GM12878 (cell line): ENCODE results near the gene MAP3K10. TPM values are rescaled to one million over a fixed set of nuclear protein-coding genes. Genes with fewer than 3 reads are reported as not detected.

Source experiments
- ATAC-seq: fragments of 200-7000 bp; cut with Tn5 transposase; 3 replicates; pipeline ENCODE4 v1.9.1; 2020; ENCODE audit warnings: mild to moderate bottlenecking, moderate library complexity
- BruUV-seq: library from RNA; stranded (reverse); fragments of 400-500 nt; replicated peaks from 2 replicates; lab custom pipeline; 2021; lab: Mats Ljungman, UMichigan
- CTCF ChIA-PET: fragments of 300-600 bp; sonication (Branson Sonifier 250); formaldehyde crosslinking; extraction: SDS; loops from one replicate; lab custom pipeline; 2021; ENCODE audit warnings: inconsistent platforms; lab: Yijun Ruan, JAX
- POLR2A ChIA-PET: fragments of 350-600 bp; formaldehyde crosslinking; extraction: SDS; loops from one replicate; lab custom pipeline; 2021; ENCODE audit warnings: inconsistent platforms; lab: Charles Lee
- RAD21 ChIA-PET: fragments of 300-600 bp; sonication (Branson Sonifier 250); formaldehyde crosslinking; loops from one replicate; lab custom pipeline; 2023; ENCODE audit warnings: antibody characterized with exemption; ENCODE audit not compliant: unreplicated experiment; lab: Charles Lee
- SMC1A ChIA-PET: fragments of 300-600 bp; sonication (Branson Sonifier 250); formaldehyde crosslinking; loops from one replicate; lab custom pipeline; 2023; ENCODE audit not compliant: unreplicated experiment, uncharacterized antibody; lab: Charles Lee
- DNase-seq: peaks from one replicate; pipeline ENCODE4 v3.0.0-alpha.2; 2011; ENCODE audit warnings: low read depth, low spot score
- FAIRE-seq: peaks from 3 replicates; lab custom pipeline; 2011; peaks lifted over from hg19 to GRCh38; lab: Jason Lieb, UNC
- H2AFZ ChIP-seq: 2 replicates; pipeline ENCODE4 v1.6.0; 2011; ENCODE audit warnings: low read depth, low read length, control low read depth; ENCODE audit not compliant: control insufficient read depth
- H3K27ac ChIP-seq: 2 replicates; pipeline ENCODE4 v1.5.1; 2011; ENCODE audit warnings: control low read depth; ENCODE audit not compliant: control insufficient read depth, insufficient read depth
- H3K27me3 ChIP-seq, 2 experiments: replicated peaks in 1 of 2; 2 replicates each; pipeline versions ENCODE4 v1.6.0 to v1.6.1; 2011; ENCODE audit warnings: low read length in 1 of 2; ENCODE audit not compliant: control insufficient read depth in 2 of 2, insufficient read depth in 2 of 2
- H3K36me3 ChIP-seq, 2 experiments: 2 replicates each; pipeline ENCODE4 v1.5.1; 2011; ENCODE audit warnings: low read length in 1 of 2; ENCODE audit not compliant: control insufficient read depth in 2 of 2, insufficient read depth in 2 of 2
- H3K4me1 ChIP-seq: 2 replicates; pipeline ENCODE4 v1.6.1; 2011; ENCODE audit warnings: mild to moderate bottlenecking, low read length, moderate library complexity, mixed read lengths; ENCODE audit not compliant: control insufficient read depth, insufficient read depth
- H3K4me2 ChIP-seq: 2 replicates; pipeline ENCODE4 v1.6.0; 2011; ENCODE audit warnings: control low read depth; ENCODE audit not compliant: control insufficient read depth, insufficient read depth
- H3K4me3 ChIP-seq: fragments of 200-600 bp; sonication (generic); 2 replicates; pipeline ENCODE4 v1.5.1; 2016
- H3K79me2 ChIP-seq: 2 replicates; pipeline ENCODE4 v1.6.0; 2011; ENCODE audit warnings: low read length; ENCODE audit not compliant: control insufficient read depth, insufficient read depth
- H3K9ac ChIP-seq: 2 replicates; pipeline ENCODE4 v1.8.0; 2011; ENCODE audit warnings: low read length, control low read depth, mixed read lengths; ENCODE audit not compliant: control insufficient read depth, insufficient read depth
- H3K9me3 ChIP-seq: replicated peaks from 3 replicates; pipeline ENCODE4 v1.5.1; 2011; ENCODE audit warnings: mild to moderate bottlenecking, low read length; ENCODE audit not compliant: control insufficient read depth, insufficient read depth
- H4K20me1 ChIP-seq: 2 replicates; pipeline ENCODE4 v1.6.0; 2011; ENCODE audit not compliant: control insufficient read depth, insufficient read depth
- ATF2 ChIP-seq: IDR thresholded peaks from 2 replicates; pipeline ENCODE4 v1.6.1; 2012; ENCODE audit warnings: low read length, inconsistent platforms
- BCL11A ChIP-seq: IDR thresholded peaks from 2 replicates; pipeline ENCODE4 v1.6.1; 2011; ENCODE audit warnings: low read depth, low read length
- CEBPB ChIP-seq, 2 experiments: fragments of 150-350 bp in 1 of 2; IDR thresholded peaks; 2 replicates each; pipeline ENCODE4 v1.6.1; 2012 to 2014; ENCODE audit warnings: low read depth in 2 of 2, low read length in 2 of 2, borderline replicate concordance in 1 of 2, inconsistent platforms in 1 of 2
- IRF5 ChIP-seq: fragments of 450-650 bp; IDR thresholded peaks from 2 replicates; pipeline ENCODE4 v1.6.1; 2017; ENCODE audit warnings: borderline replicate concordance
- KLF5 ChIP-seq: fragments of 450-650 bp; IDR thresholded peaks from 2 replicates; pipeline ENCODE4 v1.6.1; 2014; ENCODE audit warnings: mild to moderate bottlenecking; ENCODE audit not compliant: partially characterized antibody
- NKRF ChIP-seq: fragments of 450-650 bp; conservative IDR thresholded peaks from 2 replicates; pipeline ENCODE4 v1.6.1; 2017; ENCODE audit warnings: mild to moderate bottlenecking, moderate library complexity
- NR2F1 ChIP-seq: fragments of 450-650 bp; conservative IDR thresholded peaks from 2 replicates; pipeline ENCODE4 v1.6.1; 2017; ENCODE audit warnings: mild to moderate bottlenecking
- SKIL ChIP-seq: fragments of 450-650 bp; IDR thresholded peaks from 2 replicates; pipeline ENCODE4 v1.6.1; 2017; ENCODE audit warnings: mild to moderate bottlenecking, low read depth, inconsistent platforms; ENCODE audit not compliant: poor library complexity, severe bottlenecking
- SMC3 ChIP-seq: IDR thresholded peaks from 2 replicates; pipeline ENCODE4 v1.6.1; 2011; ENCODE audit warnings: low read length, improper control_type of control experiment, borderline replicate concordance
- USF2 ChIP-seq: IDR thresholded peaks from 2 replicates; pipeline ENCODE4 v1.6.1; 2011; ENCODE audit warnings: low read depth, low read length, improper control_type of control experiment, borderline replicate concordance
- WGBS: methylation state at CpG from one replicate; pipeline ENCODE4 v1.1.6; 2016; ENCODE audit warnings: low lambda C conversion rate; ENCODE audit not compliant: insufficient replicate concordance, insufficient coverage; ENCODE audit errors: missing lambda C conversion rate; 5-methylcytosine and 5-hydroxymethylcytosine counted together
- in situ Hi-C: fragments of 300-500 bp; cut with MboI; formaldehyde crosslinking; loops from 9 replicates; pipeline ENCODE4 v1.14.3; 2018; ENCODE audit warnings: mixed read lengths
- intact Hi-C: fragments of 100-400 bp; cut with micrococcal nuclease; formaldehyde crosslinking; loops from one replicate; pipeline ENCODE4 v1.14.2; 2022; ENCODE audit not compliant: unreplicated experiment
- polyA plus RNA-seq, 11 experiments: library from polyadenylated mRNA; depleted of rRNA in 4 of 11; unstranded in 6 of 11; stranded (reverse) in 5 of 11; fragments of >200 nt; fragmentation: Nextera tagmentation in 4 of 11; fragmentation: Illumina TruSeq in 1 of 11; extraction: Ambion mirVana in 4 of 11; extraction: Trizol in 1 of 11; gene quantifications; 1 replicate in 1 of 11; 2 replicates in 10 of 11; pipeline versions ENCODE4 v1.2.1 to v1.2.3, GENCODE V29; 2011 to 2016; ENCODE audit warnings: inconsistent platforms in 2 of 11, missing spikeins in 2 of 11, low read depth in 1 of 11
- total RNA-seq, 4 experiments: library from RNA; depleted of rRNA in 3 of 4; stranded (reverse); fragments of >200 nt in 3 of 4; fragmentation: Illumina TruSeq in 1 of 4; extraction: Trizol in 1 of 4; gene quantifications; 2 replicates each; pipeline versions ENCODE4 v1.2.1 to v1.2.3, GENCODE V29; 2013 to 2021

The MAP3K10 gene
- total and polyA plus RNA-seq, 10 of the 15 experiments (the other 5 are each of a cell fraction or from before 2014, with no cell fraction given) = 0.11 to 16.6 (median 2.6) TPM

GRCh38 chr19:40220674-40221073, 29.4 kb downstream of the MAP3K10 start:
- H2AFZ ChIP-seq = no peak overlapping the region
- H3K27ac ChIP-seq = no peak overlapping the region
- no peak overlapping the region for H3K4me3 ChIP-seq
- H3K9me3 ChIP-seq = peaks cover 4% of the 10 kb centered on the region; the same call in 1 of the 3 replicates
- H3K4me2 ChIP-seq = no peak overlapping the region
- SMC1A ChIA-PET = interaction anchor here (0.7 to 3.1 kb wide), 6 partner anchors 20 to 250 kb away, joined by 3 to 15 read pairs (median 6); partner anchors contain the start of gene PSMC4
- TF ChIP-seq SKIL (no peak), KLF5 (no peak), NKRF (no peak), BCL11A (no peak), CEBPB (IDR thresholded peaks at IDR 0.05; ENCODE audit: borderline replicate concordance in 1 of 2, low read depth in 2 of 2, low read length in 2 of 2) (no peak), SMC3 (no peak), IRF5 (no peak), NR2F1 (no peak), ATF2 (no peak), USF2 (no peak)
- no peaks in the 10 kb centered on the region for H4K20me1 ChIP-seq
- H3K4me1 ChIP-seq = no peaks in the 10 kb centered on the region
- in situ Hi-C loops (loop anchor here (5.0 kb wide), 1 partner anchor 78 kb away; no protein-coding TSS in a partner anchor), intact Hi-C loops (no loop called here)
- RAD21 ChIA-PET = interaction anchor here (0.6 to 1.7 kb wide), 4 partner anchors 56 to 377 kb away, joined by 3 to 7 read pairs (median 4); no protein-coding TSS in a partner anchor
- no peaks in the 10 kb centered on the region for H3K36me3 ChIP-seq
- H3K27me3 ChIP-seq = peaks cover under 1 to 9% of the 10 kb centered on the region in 2 experiments
- DNase-seq (no peak), ATAC-seq (no peak), FAIRE-seq (no peak)
- H3K9ac ChIP-seq = no peak overlapping the region
- H3K79me2 ChIP-seq = no peaks in the 10 kb centered on the region
- POLR2A ChIA-PET = no interaction called here
- 77% methylated on average over 9 of the region's 9 CpGs for WGBS
- BruUV-seq = no TSS peak
- CTCF ChIA-PET = interaction anchor here (0.6 to 1.5 kb wide), 5 partner anchors 19 to 176 kb away, joined by 3 to 18 read pairs (median 3); no protein-coding TSS in a partner anchor
